HepG2 (cell line): Measurements from ENCODE around the gene NSD2. TPM values are rescaled to one million over a fixed set of nuclear protein-coding genes. Genes with fewer than 3 reads are reported as not detected.
"Not testable (repeated sequence)": the region's sequence is repeated elsewhere in the genome, so short reads cannot be mapped to it uniquely, and the experiment has no call there.

Experiments used
- ATAC-seq: fragments of 200-7000 bp; cut with Tn5 transposase; 3 replicates; pipeline ENCODE4 v1.9.1; 2020; ENCODE audit warnings: mild to moderate bottlenecking, moderate library complexity
- BruUV-seq: library from RNA; stranded (reverse); fragments of 400-500 nt; replicated peaks from 2 replicates; lab custom pipeline; 2021; lab: Mats Ljungman, UMichigan
- CTCF ChIA-PET: fragments of 300-600 bp; formaldehyde crosslinking; extraction: SDS; loops from one replicate; lab custom pipeline; 2021; ENCODE audit warnings: low total read pairs, inconsistent platforms, low intra/inter-chr PET ratio; lab: Yijun Ruan, JAX
- POLR2A ChIA-PET: fragments of 350-600 bp; sonication (Branson Sonifier 250); formaldehyde crosslinking; loops from one replicate; lab custom pipeline; 2020; ENCODE audit warnings: antibody characterized with exemption, inconsistent platforms; lab: Yijun Ruan, JAX
- DNase-seq: peaks from one replicate; pipeline ENCODE4 v3.0.0-alpha.2; 2015; ENCODE audit warnings: low spot score
- FAIRE-seq: peaks from 3 replicates; lab custom pipeline; 2011; peaks lifted over from hg19 to GRCh38; lab: Jason Lieb, UNC
- H2AFZ ChIP-seq: one replicate; pipeline ENCODE4 v1.6.1; 2011; ENCODE audit warnings: low read length, inconsistent platforms
- H3K27ac ChIP-seq: fragments of 300-600 bp; 3 replicates; pipeline ENCODE4 v1.8.0; 2011; ENCODE audit warnings: mixed run types, mild to moderate bottlenecking, mixed read lengths, low read length, inconsistent platforms; ENCODE audit not compliant: insufficient read depth; ENCODE audit errors: extremely low read length
- H3K27me3 ChIP-seq, 2 experiments: fragments of 200-600 bp in 1 of 2; 2 replicates in 1 of 2; 3 replicates in 1 of 2; pipeline versions ENCODE4 v1.6.0 to v1.8.0; 2011; ENCODE audit warnings: low read length in 2 of 2, mild to moderate bottlenecking in 2 of 2, moderate library complexity in 2 of 2, inconsistent platforms in 1 of 2; ENCODE audit not compliant: insufficient read depth in 2 of 2, control insufficient read depth in 1 of 2
- H3K36me3 ChIP-seq, 2 experiments: fragments of 200-600 bp in 1 of 2; replicated peaks in 1 of 2; 2 replicates in 1 of 2; 3 replicates in 1 of 2; pipeline versions ENCODE4 v1.5.1 to v1.8.0; 2011; ENCODE audit warnings: low read length in 2 of 2, inconsistent platforms in 1 of 2; ENCODE audit not compliant: insufficient read depth in 2 of 2, control insufficient read depth in 1 of 2
- H3K4me1 ChIP-seq: 2 replicates; pipeline ENCODE4 v1.5.1; 2012; ENCODE audit warnings: low read length, inconsistent platforms; ENCODE audit not compliant: insufficient read depth
- H3K4me2 ChIP-seq: 2 replicates; pipeline ENCODE4 v1.6.0; 2011; ENCODE audit warnings: low read depth, low read length, inconsistent platforms
- H3K4me3 ChIP-seq, 3 experiments: fragments of 200-600 bp in 1 of 3; sonication (generic), shearing (Covaris generic) in 1 of 3; replicated peaks in 1 of 3; 2 replicates each; pipeline ENCODE4 v1.5.1; 2011 to 2016; ENCODE audit warnings: low read length in 3 of 3, inconsistent platforms in 2 of 3, low read depth in 2 of 3, mild to moderate bottlenecking in 2 of 3, control low read depth in 1 of 3, mixed read lengths in 1 of 3; ENCODE audit not compliant: insufficient read depth in 1 of 3
- H3K79me2 ChIP-seq: one replicate; pipeline ENCODE4 v1.6.1; 2011; ENCODE audit warnings: low read length, inconsistent platforms; ENCODE audit not compliant: insufficient read depth
- H3K9ac ChIP-seq: 2 replicates; pipeline ENCODE4 v1.6.0; 2011; ENCODE audit warnings: mild to moderate bottlenecking, low read depth, low read length, inconsistent platforms; ENCODE audit not compliant: insufficient read depth
- H3K9me3 ChIP-seq: 2 replicates; pipeline ENCODE4 v1.5.1; 2012; ENCODE audit warnings: mild to moderate bottlenecking, low read length
- H4K20me1 ChIP-seq: 2 replicates; pipeline ENCODE4 v1.6.0; 2011; ENCODE audit warnings: inconsistent platforms, mild to moderate bottlenecking, low read length, moderate library complexity; ENCODE audit not compliant: insufficient read depth
- ATF5 ChIP-seq: sonication (generic); formaldehyde crosslinking; IDR thresholded peaks from 2 replicates; pipeline ENCODE4 v1.4.0; 2020; ENCODE audit warnings: mild to moderate bottlenecking, low read depth, missing genetic modification reagents
- CHCHD3 ChIP-seq: sonication (generic); formaldehyde crosslinking; IDR thresholded peaks from 2 replicates; pipeline ENCODE4 v1.8.0; 2022; ENCODE audit warnings: mild to moderate bottlenecking, missing genetic modification reagents, moderate library complexity
- CREB3 ChIP-seq: sonication (generic); formaldehyde crosslinking; IDR thresholded peaks from 2 replicates; pipeline ENCODE4 v1.5.0; 2020; ENCODE audit warnings: missing genetic modification reagents
- DZIP1 ChIP-seq: sonication (generic); formaldehyde crosslinking; IDR thresholded peaks from 2 replicates; pipeline ENCODE4 v1.5.0; 2020; ENCODE audit warnings: mild to moderate bottlenecking, missing genetic modification reagents
- FOXA3 ChIP-seq: IDR thresholded peaks from 2 replicates; pipeline ENCODE4 v1.6.1; 2016; ENCODE audit warnings: missing genetic modification reagents, missing compliant biosample characterization
- GLMP ChIP-seq: sonication (generic); formaldehyde crosslinking; IDR thresholded peaks from 2 replicates; pipeline ENCODE4 v1.9.0; 2021; ENCODE audit warnings: missing genetic modification reagents, mild to moderate bottlenecking, borderline replicate concordance
- KAT8 ChIP-seq: IDR thresholded peaks from 2 replicates; pipeline ENCODE4 v1.6.1; 2016; ENCODE audit warnings: missing genetic modification reagents, missing compliant biosample characterization
- NCOA1 ChIP-seq: sonication (generic); formaldehyde crosslinking; IDR thresholded peaks from 2 replicates; pipeline ENCODE4 v1.9.0; 2021; ENCODE audit warnings: missing genetic modification reagents
- NCOR1 ChIP-seq: fragments of 200-600 bp; sonication (generic); IDR thresholded peaks from 2 replicates; pipeline ENCODE4 v1.7.0; 2017; ENCODE audit warnings: antibody characterized with exemption, low read length, borderline replicate concordance
- NFYB ChIP-seq: sonication (generic); formaldehyde crosslinking; IDR thresholded peaks from 2 replicates; pipeline ENCODE4 v1.4.0; 2020; ENCODE audit warnings: missing genetic modification reagents
- RBM39 ChIP-seq: fragments of 200-400 bp; formaldehyde crosslinking; IDR thresholded peaks from one replicate; pipeline ENCODE4 v1.6.1; 2018; ENCODE audit warnings: antibody characterized with exemption, mild to moderate bottlenecking, low read depth, low read length; ENCODE audit not compliant: poor library complexity, severe bottlenecking
- SNRNP70 ChIP-seq: fragments of 200-400 bp; formaldehyde crosslinking; IDR thresholded peaks from 2 replicates; pipeline ENCODE4 v1.6.1; 2017; ENCODE audit warnings: mild to moderate bottlenecking, low read depth, low read length, moderate library complexity
- SSRP1 ChIP-seq: IDR thresholded peaks from 2 replicates; pipeline ENCODE4 v1.6.1; 2016; ENCODE audit warnings: control low read depth
- THAP11 ChIP-seq: IDR thresholded peaks from 2 replicates; pipeline ENCODE4 v1.6.1; 2016; ENCODE audit warnings: missing biosample characterization, missing genetic modification reagents
- WGBS: methylation state at CpG from one replicate; pipeline ENCODE4 v1.1.6; 2017; ENCODE audit warnings: low lambda C conversion rate; 5-methylcytosine and 5-hydroxymethylcytosine counted together
- in situ Hi-C: cut with HindIII; loops from 2 replicates; pipeline ENCODE4 v1.10.0; 2017; ENCODE audit warnings: low pct_unique_long_range_greater_than_20kb; ENCODE audit not compliant: extremely low pct_ligation_motif_present
- intact Hi-C: fragments of 100-400 bp; cut with micrococcal nuclease; formaldehyde crosslinking; loops from one replicate; pipeline ENCODE4 v1.10.0; 2022; ENCODE audit not compliant: unreplicated experiment
- polyA plus RNA-seq, 8 experiments: library from polyadenylated mRNA; depleted of rRNA in 3 of 8; stranded (reverse) in 7 of 8; unstranded in 1 of 8; fragments of >200 nt; fragmentation: Illumina TruSeq in 4 of 8; extraction: Trizol in 4 of 8; gene quantifications; 2 replicates each; pipeline versions ENCODE4 v1.2.1 to v1.2.3, GENCODE V29; 2011 to 2016; ENCODE audit warnings: low read depth in 4 of 8, missing spikeins in 1 of 8, mixed read lengths in 1 of 8; ENCODE audit not compliant: insufficient read depth in 1 of 8
- total RNA-seq, 5 experiments: library from RNA; depleted of rRNA; stranded (reverse); fragments of >200 nt; fragmentation: Illumina TruSeq; extraction: Trizol; gene quantifications; 2 replicates each; pipeline ENCODE4 v1.2.3, GENCODE V29; 2016; ENCODE audit warnings: low read depth in 1 of 5

The NSD2 gene
- total and polyA plus RNA-seq, 2 of the 13 experiments (the other 11 are each of a cell fraction or from before 2014, with no cell fraction given), result 22.0 to 65.9 TPM

GRCh38 chr4:1844618-1845017 lies 26.6 kb upstream of the NSD2 start:
- H3K9ac ChIP-seq, H3K4me2 ChIP-seq, H3K79me2 ChIP-seq, BruUV-seq, H3K9me3 ChIP-seq, intact Hi-C loops, DNase-seq, H2AFZ ChIP-seq, H3K4me3 ChIP-seq, H3K27ac ChIP-seq, CTCF ChIA-PET, ATAC-seq, POLR2A ChIA-PET, in situ Hi-C loops, H4K20me1 ChIP-seq, H3K27me3 ChIP-seq, FAIRE-seq: not testable (repeated sequence)
- Histone ChIP-seq H3K4me1 (peaks cover 11% of the 10 kb centered on the region), H3K36me3 (peaks cover 25 to 59% of the 10 kb centered on the region in 2 experiments)
- WGBS, result 98% methylated on average over 10 of the region's 10 CpGs

GRCh38 chr4:1846580-1846979 lies 24.6 kb upstream of the NSD2 start:
- 98% methylated on average over 2 of the region's 2 CpGs for WGBS
- peaks cover 30% of the 10 kb centered on the region for H3K4me1 ChIP-seq
- FAIRE-seq (no peak), ATAC-seq (no peak), DNase-seq (no peak)
- in situ Hi-C loops (no loop called here), intact Hi-C loops (no loop called here)
- no peak overlapping the region for H3K27ac ChIP-seq
- H3K4me3 ChIP-seq, result no peak overlapping the region
- POLR2A ChIA-PET, result interaction anchor here (2.2 kb wide), 1 partner anchor 10 kb away, joined by 5 read pairs; the partner anchor contains the start of gene LETM1
- no TSS peak for BruUV-seq
- H3K79me2 ChIP-seq, result peaks cover 20% of the 10 kb centered on the region
- peaks cover under 1% of the 10 kb centered on the region for H4K20me1 ChIP-seq
- H3K27me3 ChIP-seq, result no peaks in the 10 kb centered on the region
- H3K36me3 ChIP-seq, result peaks cover 18 to 43% of the 10 kb centered on the region in 2 experiments; a peak in 4 of 5 replicates
- H3K9ac ChIP-seq, result no peak overlapping the region
- no peak overlapping the region for H2AFZ ChIP-seq
- H3K9me3 ChIP-seq, result no peaks in the 10 kb centered on the region
- CTCF ChIA-PET, result no interaction called here
- no peak overlapping the region for H3K4me2 ChIP-seq
- TF ChIP-seq RBM39 (no peak), CREB3 (no peak), SSRP1 (CRISPR knock-in tag) (no peak), NCOR1 (no peak), KAT8 (no peak), THAP11 (CRISPR knock-in tag) (no peak), NCOA1 (CRISPR knock-in tag) (no peak), SNRNP70 (no peak), DZIP1 (no peak), GLMP (CRISPR knock-in tag) (no peak), CHCHD3 (CRISPR knock-in tag) (no peak), FOXA3 (CRISPR knock-in tag) (no peak), NFYB (CRISPR knock-in tag) (no peak), ATF5 (CRISPR knock-in tag) (no peak)
